ENCODE measurements around the gene SNUPN. TPM values are rescaled to one million over a fixed set of nuclear protein-coding genes. Genes with fewer than 3 reads are reported as not detected.
"Not testable (repeated sequence)": the region's sequence is repeated elsewhere in the genome, so short reads cannot be mapped to it uniquely, and the experiment has no call there.

Gene SNUPN
- total and polyA plus RNA-seq, 10 of the 15 experiments (the other 5 are each of a cell fraction or from before 2014, with no cell fraction given) = 19.0 to 50.3 (median 32.5) TPM

- H3K27me3 ChIP-seq (replicated peaks in 1 of 2; ENCODE audit: control insufficient read depth in 2 of 2, insufficient read depth in 2 of 2, low read length in 1 of 2) = no peaks in the 10 kb centered on the region
- in situ Hi-C loops (cut with MboI) (no loop called here), intact Hi-C loops (cut with micrococcal nuclease; ENCODE audit: unreplicated experiment) (no loop called here)
- H3K9me3 ChIP-seq (replicated peaks; ENCODE audit: control insufficient read depth, insufficient read depth, low read length) = no peaks in the 10 kb centered on the region
- no peak overlapping the region for H3K4me3 ChIP-seq
- no TSS peak for BruUV-seq (replicated peaks)
- TF ChIP-seq, protein P1, sequence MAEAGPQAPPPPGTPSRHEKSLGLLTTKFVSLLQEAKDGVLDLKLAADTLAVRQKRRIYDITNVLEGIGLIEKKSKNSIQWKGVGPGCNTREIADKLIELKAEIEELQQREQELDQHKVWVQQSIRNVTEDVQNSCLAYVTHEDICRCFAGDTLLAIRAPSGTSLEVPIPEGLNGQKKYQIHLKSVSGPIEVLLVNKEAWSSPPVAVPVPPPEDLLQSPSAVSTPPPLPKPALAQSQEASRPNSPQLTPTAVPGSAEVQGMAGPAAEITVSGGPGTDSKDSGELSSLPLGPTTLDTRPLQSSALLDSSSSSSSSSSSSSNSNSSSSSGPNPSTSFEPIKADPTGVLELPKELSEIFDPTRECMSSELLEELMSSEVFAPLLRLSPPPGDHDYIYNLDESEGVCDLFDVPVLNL (IDR thresholded peaks at IDR 0.05; ENCODE audit: low read depth, low read length) = no peak
- no peak for TF ChIP-seq MEF2A (IDR thresholded peaks at IDR 0.05; ENCODE audit: insufficient read depth, low read depth, low read length)
- no peak for TF ChIP-seq ZNF274 (IDR thresholded peaks at IDR 0.05; ENCODE audit: insufficient read depth, insufficient read length)
- H3K4me1 ChIP-seq (ENCODE audit: control insufficient read depth, insufficient read depth, low read length) = 0 out of 2 replicates have a peak, but pooled peaks cover 3% of the 10 kb centered on the region
- peaks cover 7% of the 10 kb centered on the region for H3K79me2 ChIP-seq (ENCODE audit: control insufficient read depth, insufficient read depth, low read length)
- no peak overlapping the region for H3K4me2 ChIP-seq (ENCODE audit: control insufficient read depth, insufficient read depth)
- no peak for DNase-seq (ENCODE audit: low read depth, low spot score)
- WGBS (ENCODE audit: insufficient coverage, insufficient replicate concordance, low lambda C conversion rate, missing lambda C conversion rate) = 78% methylated on average over 5 of the region's 5 CpGs
- ChIA-PET POLR2A (interaction anchor here (0.6 kb wide), 1 partner anchor 542 kb away, joined by 9 read pairs; no protein-coding TSS in a partner anchor), RAD21 (ENCODE audit: unreplicated experiment) (no interaction called here), SMC1A (ENCODE audit: uncharacterized antibody, unreplicated experiment) (no interaction called here), CTCF (no interaction called here)
- FAIRE-seq = no peak
- H3K36me3 ChIP-seq (ENCODE audit: control insufficient read depth in 2 of 2, insufficient read depth in 2 of 2, low read length in 1 of 2) = no peaks in the 10 kb centered on the region; a peak in 1 of 4 replicates
- no peak overlapping the region for H2AFZ ChIP-seq (ENCODE audit: control insufficient read depth, low read depth, low read length)
- no peak overlapping the region for H3K9ac ChIP-seq (ENCODE audit: control insufficient read depth, insufficient read depth, low read length)
- ATAC-seq = no peak
- no peak overlapping the region for H3K27ac ChIP-seq (ENCODE audit: control insufficient read depth, insufficient read depth)
- no peaks in the 10 kb centered on the region for H4K20me1 ChIP-seq (ENCODE audit: control insufficient read depth, insufficient read depth)
These were observed 41.8 kb downstream of the SNUPN start for GRCh38 chr15:75583701-75584100.

DNA sequence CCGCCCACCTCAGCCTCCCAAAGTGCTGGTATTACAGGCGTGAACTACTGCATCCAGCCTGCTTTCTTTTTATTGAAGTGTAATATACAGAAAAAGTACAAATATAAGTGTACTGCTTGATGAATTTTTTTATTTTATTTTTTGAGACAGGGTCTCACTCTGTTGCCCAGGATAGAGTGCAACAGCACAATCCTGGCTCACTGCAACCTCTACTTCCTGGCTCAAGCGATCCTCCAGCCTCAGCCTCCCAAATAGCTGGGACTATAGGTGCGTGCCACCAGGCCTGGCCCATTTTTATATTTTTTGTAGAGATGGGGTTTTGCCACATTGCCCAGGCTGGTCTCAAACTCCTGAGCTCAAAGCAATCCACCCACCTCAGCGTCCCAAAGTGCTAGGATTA, 42.6 kb downstream of the SNUPN start:
- POLR2A ChIA-PET = interaction anchor here (0.6 kb wide), 1 partner anchor 541 kb away, joined by 9 read pairs; no protein-coding TSS in a partner anchor

More for the DNA sequence above, 42.6 kb downstream of the SNUPN start:
- CTCF ChIA-PET = interaction anchor here (1.3 kb wide), 1 partner anchor 57 kb away, joined by 3 read pairs; the partner anchor contains the start of gene IMP3
- FAIRE-seq; SMC1A ChIA-PET (ENCODE audit: uncharacterized antibody, unreplicated experiment); RAD21 ChIA-PET (ENCODE audit: unreplicated experiment); H2AFZ ChIP-seq (ENCODE audit: control insufficient read depth, low read depth, low read length); H3K4me2 ChIP-seq (ENCODE audit: control insufficient read depth, insufficient read depth); BruUV-seq (replicated peaks); H3K9me3 ChIP-seq (replicated peaks; ENCODE audit: control insufficient read depth, insufficient read depth, low read length); in situ Hi-C loops (cut with MboI); ATAC-seq; H3K4me1 ChIP-seq (ENCODE audit: control insufficient read depth, insufficient read depth, low read length); intact Hi-C loops (cut with micrococcal nuclease; ENCODE audit: unreplicated experiment); H3K27me3 ChIP-seq (replicated peaks in 1 of 2; ENCODE audit: control insufficient read depth in 2 of 2, insufficient read depth in 2 of 2, low read length in 1 of 2); H3K9ac ChIP-seq (ENCODE audit: control insufficient read depth, insufficient read depth, low read length); DNase-seq (ENCODE audit: low read depth, low spot score); H3K4me3 ChIP-seq; H3K27ac ChIP-seq (ENCODE audit: control insufficient read depth, insufficient read depth); H3K36me3 ChIP-seq (ENCODE audit: control insufficient read depth in 2 of 2, insufficient read depth in 2 of 2, low read length in 1 of 2); H4K20me1 ChIP-seq (ENCODE audit: control insufficient read depth, insufficient read depth): not testable (repeated sequence)
- H3K79me2 ChIP-seq (ENCODE audit: control insufficient read depth, insufficient read depth, low read length) = peaks cover 15% of the 10 kb centered on the region
- WGBS (ENCODE audit: insufficient coverage, insufficient replicate concordance, low lambda C conversion rate, missing lambda C conversion rate) = 87% methylated on average over 5 of the region's 5 CpGs
